IPS-18c (cell line): Measurements from ENCODE around the gene ZNF618.

Experiments
- H3K4me3 ChIP-seq: 2 replicates; pipeline ENCODE4 v1.7.0; 2013; ENCODE audit warnings: low read depth, mild to moderate bottlenecking, low read length, moderate library complexity; ENCODE audit not compliant: insufficient read depth
- H3K9me3 ChIP-seq: one replicate; pipeline ENCODE4 v1.6.1; 2013; ENCODE audit warnings: mild to moderate bottlenecking, low read length, moderate library complexity; ENCODE audit not compliant: control insufficient read depth, insufficient read depth

The ZNF618 gene, protein sequence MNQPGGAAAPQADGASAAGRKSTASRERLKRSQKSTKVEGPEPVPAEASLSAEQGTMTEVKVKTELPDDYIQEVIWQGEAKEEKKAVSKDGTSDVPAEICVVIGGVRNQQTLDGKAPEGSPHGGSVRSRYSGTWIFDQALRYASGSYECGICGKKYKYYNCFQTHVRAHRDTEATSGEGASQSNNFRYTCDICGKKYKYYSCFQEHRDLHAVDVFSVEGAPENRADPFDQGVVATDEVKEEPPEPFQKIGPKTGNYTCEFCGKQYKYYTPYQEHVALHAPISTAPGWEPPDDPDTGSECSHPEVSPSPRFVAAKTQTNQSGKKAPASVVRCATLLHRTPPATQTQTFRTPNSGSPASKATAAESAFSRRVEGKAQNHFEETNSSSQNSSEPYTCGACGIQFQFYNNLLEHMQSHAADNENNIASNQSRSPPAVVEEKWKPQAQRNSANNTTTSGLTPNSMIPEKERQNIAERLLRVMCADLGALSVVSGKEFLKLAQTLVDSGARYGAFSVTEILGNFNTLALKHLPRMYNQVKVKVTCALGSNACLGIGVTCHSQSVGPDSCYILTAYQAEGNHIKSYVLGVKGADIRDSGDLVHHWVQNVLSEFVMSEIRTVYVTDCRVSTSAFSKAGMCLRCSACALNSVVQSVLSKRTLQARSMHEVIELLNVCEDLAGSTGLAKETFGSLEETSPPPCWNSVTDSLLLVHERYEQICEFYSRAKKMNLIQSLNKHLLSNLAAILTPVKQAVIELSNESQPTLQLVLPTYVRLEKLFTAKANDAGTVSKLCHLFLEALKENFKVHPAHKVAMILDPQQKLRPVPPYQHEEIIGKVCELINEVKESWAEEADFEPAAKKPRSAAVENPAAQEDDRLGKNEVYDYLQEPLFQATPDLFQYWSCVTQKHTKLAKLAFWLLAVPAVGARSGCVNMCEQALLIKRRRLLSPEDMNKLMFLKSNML

DNA sequence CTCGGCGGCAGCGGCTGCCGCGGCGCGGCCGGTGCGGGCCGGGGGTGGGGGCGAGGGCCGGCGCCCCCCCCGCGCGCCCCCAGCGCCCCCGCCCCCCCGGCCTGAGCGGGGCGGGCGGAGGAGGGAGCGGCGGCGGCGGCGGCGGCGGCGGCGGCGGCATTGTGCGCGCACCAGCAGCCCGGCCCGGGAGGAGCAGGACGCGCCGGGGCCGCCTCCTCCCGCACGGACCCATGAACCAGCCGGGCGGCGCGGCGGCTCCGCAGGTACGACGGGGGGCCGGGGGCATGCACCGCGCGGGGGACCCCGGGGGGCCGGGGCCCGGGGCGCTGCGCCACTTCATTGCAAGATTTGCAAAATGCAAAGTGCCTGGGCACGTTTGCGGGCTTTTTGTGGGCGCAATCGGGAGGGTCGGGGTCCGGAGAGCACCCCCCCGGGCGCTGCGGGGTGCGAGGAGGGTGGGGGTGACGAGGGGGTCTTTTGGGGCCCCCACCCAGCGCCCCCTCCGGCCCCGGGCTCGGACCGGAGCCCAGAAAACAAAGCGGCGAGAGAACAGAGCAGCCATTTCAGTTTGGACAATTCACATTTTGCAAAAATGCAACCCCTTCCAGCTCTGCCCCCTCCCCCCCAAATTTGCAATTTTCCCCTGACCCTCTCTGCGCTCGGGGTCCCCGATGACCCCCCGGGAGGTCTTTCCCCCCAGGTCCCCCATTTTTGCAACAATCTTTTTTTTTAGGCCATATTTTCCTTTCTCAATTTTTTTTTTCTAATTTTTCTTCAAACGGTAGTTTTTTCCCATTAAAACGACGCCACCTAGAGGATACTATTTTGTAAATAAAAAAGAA lies at the start of gene ZNF618:
TSS of gene ZNF618 (plus strand) at position 159 of the 842 bp plus-strand sequence. CDS start at position 231, 72 bp downstream.
- no peaks in the 10 kb centered on the region for H3K9me3 ChIP-seq
- peak within 1 kb of the TSS; percentile 72 for H3K4me3 ChIP-seq

DNA sequence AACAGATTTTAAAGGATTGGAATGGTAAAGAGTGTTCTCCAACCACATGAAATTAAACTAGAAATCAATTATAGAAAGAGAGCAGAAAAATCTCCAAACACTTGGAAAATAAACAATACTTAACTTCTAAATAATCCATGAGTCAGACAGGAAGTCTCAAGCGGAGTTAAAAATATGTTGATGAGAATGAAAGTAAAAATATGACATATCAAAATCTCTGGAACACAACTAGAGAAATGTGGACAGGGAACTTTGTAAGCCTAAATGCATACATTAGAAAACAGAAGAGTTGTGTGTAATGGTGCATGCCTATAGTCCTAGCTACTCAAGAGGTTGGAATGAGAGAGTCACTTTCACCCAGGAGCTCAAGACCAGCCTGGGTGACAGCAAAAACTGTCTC lies 47.9 kb upstream of the ZNF618 start:
- H3K4me3 ChIP-seq, result no peak overlapping the region
- no peaks in the 10 kb centered on the region for H3K9me3 ChIP-seq

DNA sequence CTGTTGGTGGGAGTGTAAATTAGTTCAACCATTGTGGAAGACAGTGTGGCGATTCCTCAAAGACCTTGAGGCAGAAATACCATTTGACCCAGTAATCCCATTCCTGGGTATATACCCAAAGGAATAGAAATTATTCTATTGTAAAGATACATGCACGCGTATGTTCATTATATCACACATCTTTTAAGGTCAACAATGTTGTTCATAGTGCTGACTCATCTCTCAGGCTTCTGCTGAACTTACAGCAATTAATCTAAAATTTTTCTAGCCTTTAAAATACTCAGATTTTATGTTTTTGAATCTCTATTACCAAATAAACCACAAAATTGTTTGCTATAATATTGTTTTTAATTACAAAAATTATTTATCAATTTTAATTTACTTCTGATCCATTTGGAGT lies 38.8 kb upstream of the ZNF618 start:
- Histone ChIP-seq H3K4me3 (no peak overlapping the region), H3K9me3 (no peaks in the 10 kb centered on the region)

DNA sequence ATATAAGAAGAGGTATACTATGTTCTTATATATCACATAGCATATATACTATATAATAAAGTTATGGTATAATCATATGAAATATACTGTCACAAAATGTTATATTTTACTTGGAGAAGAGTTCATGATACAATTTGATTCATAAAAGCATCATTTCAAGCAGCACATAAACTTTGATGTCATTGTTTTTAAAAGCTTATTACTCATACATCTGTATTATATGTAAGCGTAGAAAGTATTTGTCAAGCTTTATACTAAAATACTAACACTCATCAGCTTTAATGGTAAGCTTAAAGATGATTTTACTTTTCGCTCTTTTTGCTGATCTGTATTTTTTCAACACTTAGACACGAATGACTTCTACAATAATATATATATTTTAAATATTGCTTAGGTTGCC lies 34.0 kb upstream of the ZNF618 start:
- H3K4me3 ChIP-seq, result no peak overlapping the region
- H3K9me3 ChIP-seq, result no peaks in the 10 kb centered on the region

DNA sequence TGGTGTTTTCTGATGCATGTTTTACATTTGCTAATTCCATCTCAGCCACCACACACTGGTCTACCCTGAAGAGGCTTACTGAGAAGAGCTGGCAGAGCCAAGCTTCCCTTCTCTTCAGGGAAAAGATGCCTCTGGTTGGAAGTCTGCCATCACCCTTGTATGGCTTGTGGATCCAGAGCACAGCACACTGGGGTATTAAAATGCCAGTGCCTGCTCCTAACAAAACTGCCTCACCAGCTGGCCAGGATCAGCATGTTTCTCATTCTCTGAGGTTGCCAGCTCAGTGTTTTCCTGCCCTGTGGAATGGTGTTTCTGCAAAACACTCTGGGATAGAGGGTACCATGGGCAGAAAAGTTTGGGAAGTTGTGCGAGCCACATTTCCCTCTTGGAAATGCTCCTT lies 31.6 kb upstream of the ZNF618 start:
- H3K9me3 ChIP-seq, result no peaks in the 10 kb centered on the region
- H3K4me3 ChIP-seq, result no peak overlapping the region

DNA sequence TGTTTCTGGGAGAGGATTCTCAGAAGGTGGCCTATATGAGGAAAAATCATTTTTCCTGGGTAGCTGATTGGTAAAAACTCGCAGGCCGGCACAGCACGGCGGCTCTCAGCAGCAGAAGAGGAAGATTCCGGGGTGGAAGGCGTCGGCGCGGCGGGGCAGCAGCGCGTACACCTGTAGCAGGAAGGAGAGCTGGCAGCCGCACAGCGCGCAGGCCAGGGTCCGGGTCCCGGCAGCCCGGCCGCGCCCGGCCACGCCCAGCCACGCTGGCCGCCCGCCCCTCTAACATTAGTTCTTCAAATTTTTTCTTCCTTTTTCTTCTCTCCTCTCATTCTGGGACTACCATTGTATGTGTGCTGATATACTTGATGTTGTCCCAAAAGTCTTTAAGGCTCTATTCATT lies 24.8 kb upstream of the ZNF618 start:
- no peak overlapping the region for H3K4me3 ChIP-seq
- no peaks in the 10 kb centered on the region for H3K9me3 ChIP-seq

DNA sequence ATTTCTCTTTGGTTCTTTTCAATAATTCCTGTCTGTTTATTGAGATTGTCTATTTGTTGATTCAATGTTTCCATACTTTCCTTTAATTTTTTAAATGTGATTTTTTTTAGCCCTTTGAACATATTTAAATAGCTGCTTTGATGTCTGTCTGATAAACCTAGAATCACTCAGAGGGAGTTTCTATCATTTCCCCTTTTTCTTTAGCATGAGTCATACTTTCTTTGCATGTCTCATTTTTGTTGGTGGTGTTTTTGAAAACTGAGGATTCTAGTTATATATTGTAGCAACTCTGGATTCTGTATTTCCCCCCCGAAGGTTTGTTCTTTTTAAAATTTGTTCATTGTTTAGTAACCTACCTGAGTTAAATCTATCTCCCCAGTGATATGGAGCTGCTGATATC lies 24.2 kb upstream of the ZNF618 start:
- no peaks in the 10 kb centered on the region for H3K9me3 ChIP-seq

DNA sequence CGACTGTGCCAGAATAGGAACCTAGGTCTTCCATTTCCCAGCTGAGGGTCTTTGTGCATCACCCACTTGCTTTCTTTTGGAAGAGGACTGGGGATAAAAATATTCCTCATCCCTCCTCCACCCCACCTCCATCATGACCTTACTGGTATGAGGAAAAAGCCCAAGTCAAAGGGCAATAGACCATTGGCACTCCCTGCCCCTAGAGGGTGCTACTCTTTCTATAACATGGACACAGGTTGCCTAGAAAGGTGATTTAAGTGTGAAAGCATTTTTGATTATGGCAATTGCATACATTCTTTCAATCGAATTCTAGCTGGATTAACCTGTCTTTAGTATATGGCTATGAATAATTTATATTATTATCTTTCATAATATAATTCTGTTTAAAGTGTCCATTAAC lies 22.8 kb upstream of the ZNF618 start:
- no peaks in the 10 kb centered on the region for H3K9me3 ChIP-seq
- no peak overlapping the region for H3K4me3 ChIP-seq

More for the DNA sequence above, 24.2 kb upstream of the ZNF618 start:
- H3K4me3 ChIP-seq, result no peak overlapping the region

DNA sequence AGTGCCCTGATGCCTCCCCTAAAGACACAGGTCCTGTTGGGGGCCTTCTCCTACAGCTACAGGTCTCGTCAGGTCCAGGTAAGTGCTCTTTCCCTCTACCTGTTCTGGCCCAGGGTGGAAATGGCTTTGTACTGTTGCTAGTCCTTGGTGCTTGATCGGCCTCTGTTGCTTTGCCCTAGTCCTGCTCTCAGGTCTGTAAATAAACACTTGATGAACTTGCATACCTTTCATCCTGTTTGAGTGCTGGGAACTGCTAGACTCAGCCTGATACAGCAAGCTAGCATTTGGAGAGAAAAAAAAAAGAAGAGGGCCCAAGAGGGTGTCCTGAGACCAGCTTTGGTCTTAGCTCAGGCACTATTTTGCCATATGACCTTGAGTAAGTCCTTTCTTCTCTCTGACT lies 21.8 kb upstream of the ZNF618 start:
- H3K4me3 ChIP-seq, result no peak overlapping the region
- H3K9me3 ChIP-seq, result no peaks in the 10 kb centered on the region

DNA sequence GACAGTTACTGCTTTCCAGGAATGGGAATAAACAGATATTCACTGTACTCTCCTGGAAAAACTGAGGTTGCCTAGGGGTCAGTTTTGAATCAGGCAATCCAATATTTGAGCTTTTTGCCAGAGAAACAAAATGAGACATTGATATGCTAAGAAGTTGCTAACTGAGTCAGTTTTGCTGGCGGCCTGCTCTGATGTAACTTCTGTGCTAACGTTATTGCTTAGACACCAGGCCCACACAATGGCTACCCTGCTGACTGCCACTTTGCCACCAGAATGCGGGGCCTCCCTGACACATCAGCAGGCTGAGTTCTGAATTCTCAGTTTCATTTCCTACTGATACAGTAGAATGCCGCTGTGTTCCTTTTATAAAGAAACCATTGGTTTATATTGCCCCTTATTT lies 18.2 kb upstream of the ZNF618 start:
- no peaks in the 10 kb centered on the region for H3K9me3 ChIP-seq
- H3K4me3 ChIP-seq, result no peak overlapping the region

DNA sequence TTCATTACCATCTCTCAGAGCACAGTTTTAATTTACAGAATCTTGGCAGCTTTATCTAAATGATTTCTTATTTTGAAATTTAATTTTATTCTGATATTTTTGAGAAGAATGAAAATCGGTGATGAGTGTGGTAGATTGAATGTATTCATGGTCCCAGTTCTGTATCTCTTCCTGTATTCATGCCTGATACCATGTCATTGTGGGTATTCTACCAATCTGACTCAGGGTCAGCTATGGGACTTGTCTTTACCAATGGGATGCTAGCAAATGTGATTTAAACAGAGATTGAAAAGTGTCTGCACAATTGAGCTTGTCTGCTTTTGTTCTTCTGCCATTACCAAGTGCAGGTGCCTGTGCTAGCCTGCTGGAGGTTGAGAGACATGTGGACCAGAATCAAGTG lies 17.8 kb upstream of the ZNF618 start:
- H3K9me3 ChIP-seq, result no peaks in the 10 kb centered on the region

DNA sequence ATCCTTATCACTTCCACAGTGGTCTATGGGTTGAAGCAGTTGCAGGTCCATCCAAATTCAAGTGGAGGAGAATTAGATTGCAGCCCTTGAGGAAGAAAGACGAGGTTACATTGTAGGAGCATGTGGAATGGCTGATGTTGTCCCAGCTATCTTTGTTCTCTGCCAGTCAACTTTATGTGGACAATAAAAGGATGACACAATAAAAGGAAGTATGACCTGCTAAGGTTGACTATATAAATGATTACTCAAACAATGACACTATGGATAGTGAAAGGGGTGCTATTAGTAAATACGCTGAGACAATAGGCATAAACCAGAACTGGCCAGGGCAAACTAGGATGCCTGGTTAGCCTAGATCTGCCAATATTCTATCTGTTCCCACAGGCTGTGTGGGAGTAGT lies 12.8 kb upstream of the ZNF618 start:
- no peaks in the 10 kb centered on the region for H3K9me3 ChIP-seq

More for the DNA sequence above, 17.8 kb upstream of the ZNF618 start:
- no peak overlapping the region for H3K4me3 ChIP-seq

DNA sequence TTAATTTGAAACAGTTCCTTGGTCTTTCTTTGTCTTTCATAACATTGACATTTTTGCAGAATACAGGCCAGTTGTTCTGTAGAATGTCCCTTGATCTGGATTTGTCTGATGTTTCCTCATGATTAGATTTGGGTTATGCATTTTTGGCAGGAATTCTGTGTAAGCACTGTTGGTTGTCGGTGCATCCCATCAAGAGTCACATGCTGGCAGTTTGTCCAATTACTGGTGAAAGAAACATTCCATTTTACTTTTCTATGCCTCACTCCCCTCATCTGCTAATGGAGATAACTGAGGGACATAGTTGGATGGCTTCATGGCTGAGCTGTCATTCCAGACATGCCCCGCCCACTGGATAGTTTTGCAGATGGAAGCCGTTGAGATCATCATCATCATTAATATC lies 7.6 kb upstream of the ZNF618 start:
- no peak overlapping the region for H3K4me3 ChIP-seq
- no peaks in the 10 kb centered on the region for H3K9me3 ChIP-seq

More for the DNA sequence above, 12.8 kb upstream of the ZNF618 start:
- no peak overlapping the region for H3K4me3 ChIP-seq

DNA sequence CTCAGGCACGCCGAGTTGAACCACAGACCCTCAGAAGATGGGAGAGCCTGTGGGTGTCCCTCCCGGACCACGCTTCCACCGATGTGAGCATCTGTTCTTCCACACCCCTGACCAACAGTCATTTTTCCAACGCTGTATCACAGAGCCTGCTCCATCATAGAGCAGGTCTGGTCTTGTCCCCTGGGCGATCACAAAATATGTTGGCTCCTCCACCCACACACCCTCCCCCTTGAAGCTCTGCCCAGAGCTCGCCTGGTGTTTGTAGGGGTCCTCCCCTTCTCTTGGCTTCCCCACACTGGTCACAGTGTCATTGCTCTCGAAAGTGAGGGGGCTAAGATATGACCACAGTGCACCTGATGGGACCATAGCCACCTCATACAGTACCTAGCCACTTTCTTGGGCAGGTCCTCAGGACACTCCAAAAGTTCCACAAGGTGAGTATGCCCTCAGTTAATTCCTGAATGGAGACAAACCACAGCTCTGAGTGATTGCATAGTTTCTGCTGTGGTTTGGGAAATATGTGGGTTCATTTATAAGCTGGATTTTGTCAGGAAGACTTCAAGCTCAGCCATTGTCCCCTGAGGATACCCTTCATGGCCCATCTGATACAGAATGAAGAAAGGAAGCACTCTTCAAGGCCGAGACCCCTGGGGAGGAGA lies 3.5 kb upstream of the ZNF618 start:
- Histone ChIP-seq H3K4me3 (no peak overlapping the region), H3K9me3 (no peaks in the 10 kb centered on the region)

DNA sequence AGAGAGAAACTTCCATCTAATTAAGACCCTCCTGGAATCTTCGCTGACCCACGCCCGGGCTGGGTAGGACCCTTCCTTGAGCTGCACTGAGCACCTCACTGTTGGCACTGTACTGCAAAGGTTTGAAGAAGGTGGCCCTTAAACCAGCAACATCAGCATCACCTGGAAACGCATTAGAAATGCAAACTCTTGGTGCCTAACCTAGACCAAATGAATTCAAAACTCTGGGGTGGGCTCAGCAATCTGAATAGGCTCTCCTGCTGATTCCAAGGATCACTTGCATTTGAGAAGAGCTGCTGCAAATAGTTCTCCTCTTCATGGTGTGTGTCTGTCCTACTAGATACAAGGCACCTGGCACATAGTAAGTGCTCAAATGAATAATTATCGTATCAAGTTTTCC lies 2.7 kb upstream of the ZNF618 start:
- H3K9me3 ChIP-seq, result no peaks in the 10 kb centered on the region

DNA sequence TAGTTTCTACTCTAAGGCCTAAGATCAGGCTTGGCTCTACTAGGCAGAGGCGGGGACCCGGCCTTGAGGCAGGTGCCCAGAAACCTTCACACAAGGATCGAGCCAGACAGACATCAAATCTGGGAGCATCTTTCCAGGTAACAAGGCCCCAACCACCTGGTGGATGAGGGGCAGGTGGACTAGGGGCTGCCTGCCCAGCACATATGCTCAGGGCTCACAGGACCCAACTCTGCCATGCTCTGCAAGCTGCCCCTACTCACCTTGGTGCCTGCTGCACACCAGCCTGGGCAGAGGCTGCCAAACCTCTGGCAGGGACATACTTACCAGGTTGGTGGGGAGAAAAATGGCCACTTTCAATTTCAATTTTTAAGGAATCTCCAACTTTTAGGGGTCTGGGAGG lies 2.2 kb upstream of the ZNF618 start:
- Histone ChIP-seq H3K9me3 (no peaks in the 10 kb centered on the region), H3K4me3 (no peak overlapping the region)

More for the DNA sequence above, 2.7 kb upstream of the ZNF618 start:
- H3K4me3 ChIP-seq, result no peak overlapping the region
